ENCODE measurements around the gene FAM200A.
"Not testable (repeated sequence)": the region's sequence is repeated elsewhere in the genome, so short reads cannot be mapped to it uniquely, and the experiment has no call there.

The FAM200A gene

GRCh38 chr7:99558306-99559174, 6.6 kb upstream of the FAM200A start, which contains the start of gene ZNF655:
Gene ZNF655, plus strand, starts transcription at chr7:99558642. Its CDS starts 1,918 bp downstream, at chr7:99560560.
- FAIRE-seq: peak; percentile 55

DNA sequence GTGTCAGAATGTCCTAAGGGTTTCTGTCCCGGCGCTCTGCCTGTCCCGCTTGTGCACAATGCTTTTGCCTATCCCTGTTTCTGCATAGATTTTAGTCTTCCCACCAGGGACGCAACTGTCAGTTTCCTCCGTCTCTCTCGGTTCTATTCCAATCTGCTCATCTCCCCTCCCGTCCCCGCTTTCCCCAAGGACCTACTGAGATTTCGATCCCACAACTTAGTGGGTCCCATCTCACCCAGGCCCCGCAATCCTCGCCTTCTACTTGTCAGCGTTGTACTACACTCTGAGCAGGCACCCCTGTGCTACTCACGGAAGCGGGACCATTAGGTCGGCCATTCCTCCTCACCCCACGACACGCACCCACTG, 6.0 kb upstream of the FAM200A start:
- FAIRE-seq: no peak

DNA sequence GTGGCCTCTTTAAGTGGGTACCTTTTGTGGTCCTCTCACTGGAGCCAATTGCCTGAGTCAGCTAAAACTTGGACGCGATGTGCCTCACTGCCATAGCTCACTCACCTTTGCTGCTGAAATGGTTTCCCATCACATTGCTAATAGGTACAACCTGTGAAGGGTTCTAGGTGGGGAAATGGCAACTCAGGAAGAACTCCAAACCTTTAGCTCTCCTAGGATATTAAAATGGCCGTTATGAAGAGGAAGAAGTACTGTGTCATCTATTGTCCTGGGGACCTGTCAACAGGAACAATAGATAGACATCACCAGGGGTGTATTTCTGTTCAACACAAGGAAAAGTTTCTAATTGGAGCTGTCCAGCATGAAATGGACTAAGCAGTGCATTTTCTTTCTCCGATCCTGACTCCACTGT, 5.3 kb upstream of the FAM200A start:
- no peak for FAIRE-seq

- no peak for FAIRE-seq
These were observed 3.0 kb upstream of the FAM200A start for GRCh38 chr7:99554939-99555338.

DNA sequence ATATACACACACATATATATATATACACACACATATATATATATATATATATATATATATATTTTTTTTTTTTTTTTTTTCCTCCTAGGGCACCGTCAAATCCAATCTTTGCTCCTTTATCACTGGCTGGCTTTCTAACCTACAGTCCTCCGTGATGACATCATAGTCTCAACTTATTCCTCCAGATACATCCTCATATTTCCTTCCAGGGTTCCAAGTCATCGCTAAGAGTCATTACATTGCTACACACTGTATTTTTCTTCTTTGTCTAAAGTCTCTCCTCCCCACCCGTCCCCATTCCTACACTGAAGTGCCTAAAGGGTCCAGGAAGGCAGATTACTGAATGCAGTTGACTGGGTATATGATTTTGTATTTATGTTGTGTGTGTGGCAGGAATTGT, 1.1 kb upstream of the FAM200A start:
- FAIRE-seq: no peak

GRCh38 chr7:99551334-99551733, 580 bp downstream of the FAM200A start:
- no peak for FAIRE-seq

DNA sequence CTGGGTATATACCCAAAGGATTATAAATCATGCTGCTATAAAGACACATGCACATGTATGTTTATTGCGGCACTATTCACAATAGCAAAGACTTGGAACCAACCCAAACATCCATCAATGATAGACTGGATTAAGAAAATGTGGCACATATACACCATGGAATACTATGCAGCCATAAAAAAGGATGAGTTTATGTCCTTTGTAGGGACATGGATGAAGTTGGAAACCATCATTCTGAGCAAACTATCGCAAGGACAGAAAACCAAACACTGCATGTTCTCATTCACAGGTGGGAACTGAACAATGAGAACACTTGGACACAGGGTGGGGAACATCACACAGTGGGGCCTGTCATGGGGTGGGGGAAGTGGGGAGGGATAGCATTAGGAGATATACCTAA, 2.4 kb downstream of the FAM200A start:
- FAIRE-seq: not testable (repeated sequence)

DNA sequence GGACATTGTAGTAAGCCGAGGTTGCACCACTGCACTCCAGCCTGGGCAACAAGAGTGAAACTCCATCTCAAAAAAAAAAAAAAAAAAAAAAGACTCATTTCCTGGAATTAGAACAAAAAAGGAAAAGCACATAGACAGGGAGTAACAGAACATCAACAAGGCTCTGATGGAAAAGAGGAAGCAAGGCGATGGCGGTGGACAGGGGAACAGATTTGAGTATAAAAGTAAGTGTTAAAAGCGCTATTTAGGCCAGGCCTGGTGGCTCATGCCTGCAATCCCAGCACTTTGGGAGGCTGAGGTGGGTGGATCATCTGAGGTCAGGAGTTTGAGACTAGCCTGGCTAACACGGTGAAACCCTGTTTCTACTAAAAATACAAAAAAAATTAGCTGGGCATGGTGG, 6.6 kb downstream of the FAM200A start:
- not testable (repeated sequence) for FAIRE-seq

GRCh38 chr7:99543916-99544315, 8.0 kb downstream of the FAM200A start:
- no peak for FAIRE-seq

GRCh38 chr7:99543081-99543671, 8.7 kb downstream of the FAM200A start:
- no peak for FAIRE-seq

DNA sequence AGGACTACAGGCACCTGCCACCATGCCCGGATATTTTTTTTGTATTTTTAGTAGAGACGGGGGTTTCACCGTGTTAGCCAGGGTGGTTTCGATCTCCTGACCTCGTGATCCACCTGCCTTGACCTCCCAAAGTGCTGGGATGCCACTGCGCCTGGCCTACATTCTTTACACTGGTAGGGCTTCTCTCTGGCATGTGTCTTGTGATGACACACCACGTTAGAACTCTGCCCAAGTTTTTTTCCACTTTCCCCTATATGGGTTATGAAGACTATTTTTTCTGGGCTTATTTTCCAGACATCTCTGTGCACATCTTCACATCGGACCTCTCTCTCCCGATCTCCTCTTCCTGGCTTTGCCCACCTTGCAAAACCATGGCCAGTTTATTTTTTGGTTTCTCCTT, 10.7 kb downstream of the FAM200A start:
- no peak for FAIRE-seq

- FAIRE-seq: no peak
These were observed 11.4 kb downstream of the FAM200A start for GRCh38 chr7:99540542-99540941.

DNA sequence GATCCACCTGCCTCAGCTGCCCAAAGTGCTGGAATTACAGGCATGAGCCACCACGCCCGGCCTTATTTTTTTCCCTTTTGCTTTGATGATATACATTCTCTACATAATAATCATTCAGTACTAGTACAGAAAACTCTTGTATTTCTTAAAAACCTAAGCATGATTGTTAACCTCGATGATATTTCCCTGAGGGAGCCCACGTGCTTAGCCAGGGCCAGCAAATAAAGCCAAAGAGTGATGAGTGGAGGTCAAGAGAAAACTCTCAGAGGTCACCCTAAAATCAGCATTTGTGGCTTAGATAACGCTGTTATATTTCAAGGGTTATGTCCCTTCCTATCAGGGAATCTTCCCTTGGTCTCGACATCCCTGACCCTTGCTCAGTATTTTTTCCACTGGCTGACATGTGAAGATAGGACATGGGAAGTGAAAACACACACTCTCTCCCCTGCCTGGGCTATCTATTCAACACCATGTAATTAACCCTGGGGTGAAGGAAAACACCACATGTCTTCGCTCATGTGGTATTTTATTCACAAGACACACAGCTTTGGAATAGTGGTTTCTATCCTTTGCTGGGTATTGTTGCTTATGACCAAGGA, 12.6 kb downstream of the FAM200A start:
- FAIRE-seq: no peak

DNA sequence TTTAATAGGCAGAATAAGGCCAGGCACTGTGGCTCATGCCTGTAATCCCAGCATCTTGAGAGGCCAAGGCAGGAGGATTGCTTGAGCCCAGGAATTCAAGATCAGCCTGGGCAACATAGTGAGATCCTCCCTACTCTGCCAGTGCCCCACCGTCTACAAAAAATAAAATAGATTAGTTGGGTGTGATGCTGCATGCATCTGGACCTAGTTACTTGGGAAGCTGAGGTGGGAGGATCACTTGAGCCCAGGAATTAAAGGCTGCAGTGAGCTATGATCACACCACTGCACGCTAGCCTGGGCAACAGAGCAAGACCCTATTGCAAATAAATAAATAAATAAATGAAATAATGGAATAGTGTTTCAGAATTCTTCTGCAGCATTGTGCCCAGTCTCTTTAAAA, 16.2 kb downstream of the FAM200A start:
- no peak for FAIRE-seq

GRCh38 chr7:99531354-99531765, 20.6 kb downstream of the FAM200A start:
- FAIRE-seq: no peak

DNA sequence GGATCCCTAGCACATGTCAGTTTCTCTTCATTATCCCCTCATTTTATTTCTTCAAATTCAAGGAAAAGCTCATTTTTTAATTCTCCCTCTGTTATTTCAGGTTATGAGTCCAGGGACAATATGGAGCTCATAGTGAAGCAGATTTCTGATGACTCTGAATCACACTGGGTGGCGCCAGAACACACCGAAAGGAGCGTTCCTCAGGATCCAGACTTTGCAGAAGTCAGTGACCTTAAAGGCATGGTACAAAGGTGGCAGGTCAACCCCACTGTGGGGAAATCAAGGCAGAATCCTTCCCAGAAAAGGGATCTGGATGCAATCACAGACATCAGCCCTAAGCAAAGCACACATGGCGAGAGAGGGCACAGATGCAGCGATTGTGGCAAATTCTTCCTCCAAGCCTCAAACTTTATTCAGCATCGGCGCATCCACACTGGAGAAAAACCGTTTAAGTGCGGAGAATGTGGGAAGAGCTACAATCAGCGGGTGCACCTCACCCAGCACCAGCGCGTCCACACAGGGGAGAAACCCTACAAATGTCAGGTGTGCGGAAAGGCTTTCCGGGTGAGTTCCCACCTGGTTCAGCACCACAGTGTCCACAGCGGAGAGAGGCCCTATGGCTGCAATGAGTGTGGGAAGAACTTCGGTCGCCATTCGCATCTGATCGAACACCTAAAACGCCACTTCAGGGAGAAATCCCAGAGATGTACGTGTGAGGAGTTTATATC, 26.0 kb downstream of the FAM200A start:
- peak; percentile 14 for FAIRE-seq

DNA sequence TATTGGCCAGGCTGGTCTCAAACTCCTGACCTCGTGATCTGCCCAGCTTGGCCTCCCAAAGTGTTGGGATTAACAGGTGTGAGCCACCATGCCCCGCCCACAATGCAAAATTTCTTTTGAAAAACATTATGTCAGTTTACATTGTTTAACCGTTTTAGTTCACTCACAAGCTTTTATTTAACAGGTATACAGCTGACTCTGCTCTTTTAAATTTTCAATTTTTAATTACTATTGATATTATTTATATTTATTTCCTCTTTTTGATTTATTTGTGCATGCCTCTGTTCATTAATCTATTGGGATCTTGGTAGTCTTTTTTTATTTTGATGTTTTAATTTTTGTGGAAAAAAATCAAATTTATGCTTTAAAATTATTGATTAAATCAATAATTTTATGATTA, 30.5 kb downstream of the FAM200A start:
- FAIRE-seq: peak; percentile 44

GRCh38 chr7:99514050-99514449, 37.9 kb downstream of the FAM200A start:
- FAIRE-seq: no peak

DNA sequence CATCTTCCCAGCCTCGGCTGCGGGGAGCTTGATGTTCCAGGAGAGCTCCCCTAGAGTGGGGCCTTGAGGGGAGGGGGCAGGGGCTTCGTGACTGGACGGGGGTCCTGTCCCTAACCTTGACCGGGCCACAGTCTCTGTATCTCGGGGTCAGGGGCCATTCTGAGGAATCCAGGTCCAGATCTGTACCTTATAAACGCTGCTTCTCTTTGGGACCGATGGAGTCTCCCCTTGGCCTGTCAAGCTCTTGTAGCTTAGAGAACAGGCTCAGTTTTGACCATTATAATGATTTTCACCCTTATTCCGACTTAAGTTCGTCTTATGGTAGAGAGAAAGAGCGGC, 46.6 kb downstream of the FAM200A start:
- no peak for FAIRE-seq

GRCh38 chr7:99504603-99505323, 47.2 kb downstream of the FAM200A start, which contains the start of gene ZKSCAN5:
Gene ZKSCAN5, plus strand, starts transcription at chr7:99504662. Its CDS starts 1,383 bp downstream, at chr7:99506045.
- FAIRE-seq: peak; percentile 37

GRCh38 chr7:99504281-99504602, 47.7 kb downstream of the FAM200A start:
- peak; percentile 93 for FAIRE-seq

GRCh38 chr7:99501236-99501635, 50.7 kb downstream of the FAM200A start:
- not testable (repeated sequence) for FAIRE-seq

DNA sequence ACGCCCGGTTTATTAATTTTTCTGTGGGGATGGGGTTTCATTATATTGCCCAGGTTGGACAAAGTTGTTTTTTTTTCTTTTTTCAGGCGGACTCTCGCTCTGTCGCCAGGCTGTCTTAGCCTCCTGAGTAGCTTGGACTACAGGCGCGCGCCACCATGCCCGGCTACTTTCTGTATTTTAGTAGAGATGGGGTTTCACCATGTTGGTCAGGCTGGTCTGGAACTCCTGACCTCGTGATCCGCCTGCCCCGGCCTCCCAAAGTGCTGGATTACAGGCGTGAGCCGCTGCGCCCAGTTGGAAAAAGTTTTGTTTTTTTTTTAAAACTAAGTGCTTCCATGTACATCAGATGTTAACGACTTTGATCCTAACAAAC, 51.3 kb downstream of the FAM200A start:
- FAIRE-seq: no peak

Measured in A204.1 (cell line).